Liver (tissue), 3 donors: ENCODE results near the gene SIRT4.
"Not testable (repeated sequence)": the region's sequence is repeated elsewhere in the genome, so short reads cannot be mapped to it uniquely, and the experiment has no call there.

Experiments used
- CTCF ChIP-seq: fragments of 150-350 bp; IDR thresholded peaks from 2 replicates; pipeline ENCODE4 v1.5.1; 2017; ENCODE audit warnings: improper control_type of control experiment, low read depth, low read length; ENCODE audit not compliant: missing input control
- FOXA1 ChIP-seq: IDR thresholded peaks from 2 replicates; pipeline ENCODE4 v1.6.1; 2016; ENCODE audit warnings: antibody characterized with exemption
- HNF4G ChIP-seq: IDR thresholded peaks from 2 replicates; pipeline ENCODE4 v1.6.1; 2016; ENCODE audit warnings: antibody characterized with exemption
- NR2F2 ChIP-seq: IDR thresholded peaks from 2 replicates; pipeline ENCODE4 v1.6.1; 2016; ENCODE audit warnings: antibody characterized with exemption
- RAD21 ChIP-seq, 2 donors: IDR thresholded peaks; 2 replicates each; pipeline ENCODE4 v1.6.1; 2016; ENCODE audit warnings: antibody characterized with exemption in 2 of 2, mild to moderate bottlenecking in 2 of 2
- TAF1 ChIP-seq: conservative IDR thresholded peaks from 2 replicates; pipeline ENCODE4 v1.6.1; 2016; ENCODE audit warnings: antibody characterized with exemption, mild to moderate bottlenecking
- YY1 ChIP-seq: IDR thresholded peaks from 2 replicates; pipeline ENCODE4 v1.6.1; 2016; ENCODE audit warnings: antibody characterized with exemption, mild to moderate bottlenecking
- ZBTB33 ChIP-seq: IDR thresholded peaks from 2 replicates; pipeline ENCODE4 v1.6.1; 2016; ENCODE audit warnings: antibody characterized with exemption
- TF ChIP-seq, protein P1 (sequence below): IDR thresholded peaks from 2 replicates; pipeline ENCODE4 v1.6.1; 2016; ENCODE audit warnings: antibody characterized with exemption
- TF ChIP-seq, protein P2 (sequence below): IDR thresholded peaks from 2 replicates; pipeline ENCODE4 v1.6.1; 2016; ENCODE audit warnings: antibody characterized with exemption
- donor health status: healthy.
- donor health status: healthy.

- not testable (repeated sequence) for TF ChIP-seq ZBTB33, TAF1, YY1, HNF4G, NR2F2, FOXA1
- TF ChIP-seq RAD21 (IDR thresholded peaks at IDR 0.05) = peak; percentile 74 to 82
- TF ChIP-seq CTCF = peak; percentile 59
- TF ChIP-seq, protein P1, sequence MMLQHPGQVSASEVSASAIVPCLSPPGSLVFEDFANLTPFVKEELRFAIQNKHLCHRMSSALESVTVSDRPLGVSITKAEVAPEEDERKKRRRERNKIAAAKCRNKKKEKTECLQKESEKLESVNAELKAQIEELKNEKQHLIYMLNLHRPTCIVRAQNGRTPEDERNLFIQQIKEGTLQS = not testable (repeated sequence)
- TF ChIP-seq, protein P2, sequence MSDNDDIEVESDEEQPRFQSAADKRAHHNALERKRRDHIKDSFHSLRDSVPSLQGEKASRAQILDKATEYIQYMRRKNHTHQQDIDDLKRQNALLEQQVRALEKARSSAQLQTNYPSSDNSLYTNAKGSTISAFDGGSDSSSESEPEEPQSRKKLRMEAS = not testable (repeated sequence)
Measured at GRCh38 chr12:120335447-120335846, 33.3 kb downstream of the SIRT4 start.
